K562 (cell line): Measurements from ENCODE around the gene TMEM273. TPM values are rescaled to one million over a fixed set of nuclear protein-coding genes. Genes with fewer than 3 reads are reported as not detected.
A peak's percentile ranks its signal among the peaks of the same experiment; 100 is the strongest.

Experiments used
- CBFA2T2 ChIP-seq: fragments of 450-650 bp; conservative IDR thresholded peaks from 2 replicates; pipeline ENCODE4 v1.6.1; 2017; ENCODE audit warnings: mild to moderate bottlenecking
- CSDE1 ChIP-seq, 2 experiments: fragments of 450-650 bp; IDR thresholded peaks; 2 replicates each; pipeline ENCODE4 v1.6.1; 2016; ENCODE audit warnings: mild to moderate bottlenecking in 1 of 2
- ELF4 ChIP-seq: fragments of 450-650 bp; formaldehyde crosslinking; IDR thresholded peaks from 2 replicates; pipeline ENCODE4 v1.4.0; 2022; ENCODE audit warnings: missing genetic modification characterization
- EZH2 ChIP-seq: IDR thresholded peaks from 2 replicates; pipeline ENCODE4 v1.6.1; 2012; ENCODE audit warnings: low read depth, mild to moderate bottlenecking, inconsistent platforms, low read length, borderline replicate concordance
- FOXM1 ChIP-seq, 2 experiments: fragments of 450-650 bp in 1 of 2; sonication (generic) in 1 of 2; formaldehyde crosslinking in 1 of 2; IDR thresholded peaks; 2 replicates each; pipeline versions ENCODE4 v1.6.1 to v1.9.0; 2017 to 2022; ENCODE audit warnings: low read depth in 2 of 2, mild to moderate bottlenecking in 2 of 2, missing genetic modification reagents in 1 of 2, moderate library complexity in 1 of 2
- HDAC8 ChIP-seq: fragments of 450-650 bp; IDR thresholded peaks from 2 replicates; pipeline ENCODE4 v1.6.1; 2016; ENCODE audit warnings: mild to moderate bottlenecking, missing genetic modification characterization, moderate library complexity, missing compliant biosample characterization
- HIVEP1 ChIP-seq: fragments of 250-450 bp; sonication (Bioruptor Pico); IDR thresholded peaks from 2 replicates; pipeline ENCODE4 v1.4.0; 2020; ENCODE audit warnings: mild to moderate bottlenecking
- HMG20A ChIP-seq: fragments of 450-650 bp; formaldehyde crosslinking; conservative IDR thresholded peaks from 2 replicates; pipeline ENCODE4 v1.4.0; 2020; ENCODE audit warnings: mild to moderate bottlenecking, mixed read lengths
- KAT2B ChIP-seq: IDR thresholded peaks from one replicate; pipeline ENCODE4 v1.6.1; 2012; ENCODE audit warnings: low read depth, mild to moderate bottlenecking, control low read depth, inconsistent platforms, low read length, moderate library complexity
- KLF10 ChIP-seq: fragments of 250-450 bp; sonication (Bioruptor Pico); IDR thresholded peaks from 2 replicates; pipeline ENCODE4 v1.6.1; 2021; ENCODE audit warnings: matching md5 sums
- MCM7 ChIP-seq, 2 experiments: fragments of 450-650 bp; IDR thresholded peaks; 2 replicates each; pipeline ENCODE4 v1.6.1; 2016 to 2018
- NCOA1 ChIP-seq: fragments of 450-650 bp; IDR thresholded peaks from 2 replicates; pipeline ENCODE4 v1.6.1; 2016; ENCODE audit warnings: low read depth
- NCOA6 ChIP-seq: fragments of 450-650 bp; IDR thresholded peaks from 2 replicates; pipeline ENCODE4 v1.6.1; 2017; ENCODE audit warnings: mild to moderate bottlenecking
- POLR2B ChIP-seq: fragments of 450-650 bp; IDR thresholded peaks from 2 replicates; pipeline ENCODE4 v1.6.1; 2018; ENCODE audit warnings: low read depth; ENCODE audit not compliant: partially characterized antibody
- PRPF4 ChIP-seq: fragments of 200-400 bp; formaldehyde crosslinking; IDR thresholded peaks from one replicate; pipeline ENCODE4 v1.6.1; 2017; ENCODE audit warnings: low read length, low read depth, mild to moderate bottlenecking; ENCODE audit not compliant: insufficient read depth, poor library complexity, severe bottlenecking
- RBM39 ChIP-seq: fragments of 200-400 bp; formaldehyde crosslinking; optimal IDR thresholded peaks from 2 replicates; pipeline ENCODE3; 2018; ENCODE audit warnings: low read depth, low read length
- RUNX1 ChIP-seq: sonication (generic); IDR thresholded peaks from 2 replicates; pipeline ENCODE4 v1.6.1; 2016; ENCODE audit warnings: antibody characterized with exemption, low read depth
- SMAD3 ChIP-seq: fragments of 450-650 bp; formaldehyde crosslinking; conservative IDR thresholded peaks from 2 replicates; pipeline ENCODE4 v1.4.0; 2020; ENCODE audit warnings: mild to moderate bottlenecking
- SMARCB1 ChIP-seq: IDR thresholded peaks from 2 replicates; pipeline ENCODE4 v1.6.1; 2011; ENCODE audit warnings: improper control_type of control experiment, low read depth; ENCODE audit not compliant: insufficient read length
- U2AF2 ChIP-seq: fragments of 200-400 bp; formaldehyde crosslinking; optimal IDR thresholded peaks from 2 replicates; pipeline ENCODE3; 2017; ENCODE audit warnings: low read depth, mild to moderate bottlenecking, low read length
- VEZF1 ChIP-seq: fragments of 200-800 bp; sonication (Bioruptor generic); IDR thresholded peaks from 2 replicates; pipeline ENCODE4 v1.6.1; 2017; ENCODE audit warnings: missing genetic modification characterization, missing compliant biosample characterization
- YY1 ChIP-seq, 3 experiments: IDR thresholded peaks; 2 replicates each; pipeline ENCODE4 v1.6.1; 2011; ENCODE audit warnings: low read length in 2 of 3, mild to moderate bottlenecking in 2 of 3, moderate library complexity in 2 of 3, borderline replicate concordance in 1 of 3, control low read depth in 1 of 3, low read depth in 1 of 3; ENCODE audit not compliant: insufficient read depth in 3 of 3, insufficient replicate concordance in 2 of 3, control insufficient read depth in 1 of 3, insufficient read length in 1 of 3; ENCODE audit errors: extremely low read depth in 1 of 3
- ZBTB26 ChIP-seq: fragments of 450-650 bp; formaldehyde crosslinking; IDR thresholded peaks from 2 replicates; pipeline ENCODE4 v1.4.0; 2022; ENCODE audit warnings: missing genetic modification characterization
- ZBTB7A ChIP-seq: IDR thresholded peaks from 2 replicates; pipeline ENCODE4 v1.6.1; 2011; ENCODE audit warnings: low read depth, mild to moderate bottlenecking, low read length, moderate library complexity, borderline replicate concordance; ENCODE audit not compliant: control insufficient read depth
- ZFP36 ChIP-seq: fragments of 150-350 bp; IDR thresholded peaks from 2 replicates; pipeline ENCODE4 v1.6.1; 2018; ENCODE audit warnings: low read length, low read depth; ENCODE audit not compliant: partially characterized antibody
- ZKSCAN3 ChIP-seq: fragments of 250-450 bp; sonication (Bioruptor Pico); IDR thresholded peaks from 2 replicates; pipeline ENCODE4 v1.4.0; 2020
- ZNF584 ChIP-seq: fragments of 200-800 bp; sonication (Bioruptor generic); IDR thresholded peaks from 2 replicates; pipeline ENCODE4 v1.6.1; 2016; ENCODE audit warnings: low read depth, mild to moderate bottlenecking, missing genetic modification characterization, missing compliant biosample characterization
- polyA plus RNA-seq, 8 experiments: library from polyadenylated mRNA; depleted of rRNA in 4 of 8; stranded (reverse) in 5 of 8; unstranded in 3 of 8; fragments of >200 nt; fragmentation: Nextera tagmentation in 2 of 8; fragmentation: Illumina TruSeq in 1 of 8; extraction: Ambion mirVana in 2 of 8; extraction: Trizol in 1 of 8; gene quantifications; 2 replicates each; pipeline versions ENCODE4 v1.2.1 to v1.2.3, GENCODE V29; 2011 to 2014; ENCODE audit warnings: inconsistent platforms in 1 of 8, missing spikeins in 1 of 8
- total RNA-seq, 7 experiments: library from RNA; depleted of rRNA in 6 of 7; stranded (reverse); fragments of >200 nt in 6 of 7; fragmentation: Illumina TruSeq in 2 of 7; extraction: Trizol in 2 of 7; gene quantifications; 2 replicates each; pipeline versions ENCODE4 v1.2.1 to v1.2.3, GENCODE V29; 2011 to 2021; ENCODE audit warnings: low replicate concordance in 1 of 7
- TF ChIP-seq, protein P1 (sequence below): fragments of 450-650 bp; IDR thresholded peaks from 2 replicates; pipeline ENCODE4 v1.6.1; 2016; ENCODE audit warnings: low read depth, mild to moderate bottlenecking, moderate library complexity

TMEM273 gene
- total and polyA plus RNA-seq, 9 of the 15 experiments (the other 6 are each of a cell fraction or from before 2014, with no cell fraction given), result 39.2 to 131 (median 95.6) TPM

GRCh38 chr10:49173201-49173772, 14.9 kb downstream of the TMEM273 start (continued):
- TF ChIP-seq RBM39 (no peak), HIVEP1 (no peak), PRPF4 (no peak), NCOA1 (no peak; the same call in 1 of the 2 replicates), ZNF584 (CRISPR knock-in tag) (no peak), NCOA6 (no peak), HDAC8 (tag) (no peak), ZBTB7A (peak; percentile 54; the same call in 1 of the 2 replicates), CBFA2T2 (peak; percentile 68), YY1 (IDR thresholded peaks at IDR 0.05; ENCODE audit: borderline replicate concordance in 1 of 3, control insufficient read depth in 1 of 3, extremely low read depth in 1 of 3, insufficient read depth in 3 of 3, insufficient read length in 1 of 3, insufficient replicate concordance in 2 of 3, low read depth in 1 of 3, low read length in 2 of 3) (no peak), VEZF1 (CRISPR knock-in tag) (no peak), ZFP36 (peak; percentile 32), ELF4 (CRISPR knock-in tag) (no peak), KAT2B (no peak), U2AF2 (no peak), ZBTB26 (no peak), SMARCB1 (no peak), FOXM1 (IDR thresholded peaks at IDR 0.05; ENCODE audit: low read depth) (peak; percentile 29; the same call in 1 of the 2 replicates), FOXM1 (CRISPR knock-in tag; IDR thresholded peaks at IDR 0.05; ENCODE audit: low read depth) (no peak), CSDE1 (IDR thresholded peaks at IDR 0.05) (no peak), HMG20A (CRISPR knock-in tag) (no peak), EZH2 (no peak), KLF10 (no peak), ZKSCAN3 (CRISPR knock-in tag) (no peak), POLR2B (no peak), RUNX1 (no peak), SMAD3 (CRISPR knock-in tag) (no peak), MCM7 (IDR thresholded peaks at IDR 0.05) (no peak)
- TF ChIP-seq, protein P1, sequence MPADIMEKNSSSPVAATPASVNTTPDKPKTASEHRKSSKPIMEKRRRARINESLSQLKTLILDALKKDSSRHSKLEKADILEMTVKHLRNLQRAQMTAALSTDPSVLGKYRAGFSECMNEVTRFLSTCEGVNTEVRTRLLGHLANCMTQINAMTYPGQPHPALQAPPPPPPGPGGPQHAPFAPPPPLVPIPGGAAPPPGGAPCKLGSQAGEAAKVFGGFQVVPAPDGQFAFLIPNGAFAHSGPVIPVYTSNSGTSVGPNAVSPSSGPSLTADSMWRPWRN, result no peak
